GM12873 (cell line): ENCODE results near the gene CPS1.

Source experiments
- TF ChIP-seq, protein P1 (sequence below): IDR thresholded peaks from 2 replicates; pipeline ENCODE4 v1.5.1; 2012; ENCODE audit warnings: low read depth, mild to moderate bottlenecking, moderate library complexity, low read length, control low read depth; ENCODE audit not compliant: insufficient read depth; ENCODE audit errors: missing control alignments

Gene CPS1

DNA sequence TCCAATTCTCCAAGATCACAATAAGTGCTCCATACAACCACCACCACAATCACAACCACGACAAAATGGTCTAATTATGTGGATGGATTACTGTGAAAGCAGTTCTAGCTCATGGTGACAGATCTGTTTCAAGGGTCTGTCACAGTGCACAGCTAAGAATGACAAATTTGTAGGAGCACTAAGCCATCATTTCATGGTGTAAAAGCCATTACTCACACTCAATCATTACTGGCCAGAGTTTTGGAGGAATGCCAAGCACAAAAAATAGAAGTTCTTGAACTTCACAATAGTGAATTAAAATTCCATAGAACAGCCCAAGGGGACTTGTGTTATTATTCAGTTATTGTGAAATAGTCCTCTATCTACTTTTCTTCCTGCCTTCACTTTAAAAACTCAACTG, 2.3 kb downstream of the CPS1 start:
- TF ChIP-seq, protein P1, sequence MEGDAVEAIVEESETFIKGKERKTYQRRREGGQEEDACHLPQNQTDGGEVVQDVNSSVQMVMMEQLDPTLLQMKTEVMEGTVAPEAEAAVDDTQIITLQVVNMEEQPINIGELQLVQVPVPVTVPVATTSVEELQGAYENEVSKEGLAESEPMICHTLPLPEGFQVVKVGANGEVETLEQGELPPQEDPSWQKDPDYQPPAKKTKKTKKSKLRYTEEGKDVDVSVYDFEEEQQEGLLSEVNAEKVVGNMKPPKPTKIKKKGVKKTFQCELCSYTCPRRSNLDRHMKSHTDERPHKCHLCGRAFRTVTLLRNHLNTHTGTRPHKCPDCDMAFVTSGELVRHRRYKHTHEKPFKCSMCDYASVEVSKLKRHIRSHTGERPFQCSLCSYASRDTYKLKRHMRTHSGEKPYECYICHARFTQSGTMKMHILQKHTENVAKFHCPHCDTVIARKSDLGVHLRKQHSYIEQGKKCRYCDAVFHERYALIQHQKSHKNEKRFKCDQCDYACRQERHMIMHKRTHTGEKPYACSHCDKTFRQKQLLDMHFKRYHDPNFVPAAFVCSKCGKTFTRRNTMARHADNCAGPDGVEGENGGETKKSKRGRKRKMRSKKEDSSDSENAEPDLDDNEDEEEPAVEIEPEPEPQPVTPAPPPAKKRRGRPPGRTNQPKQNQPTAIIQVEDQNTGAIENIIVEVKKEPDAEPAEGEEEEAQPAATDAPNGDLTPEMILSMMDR, result no peak

DNA sequence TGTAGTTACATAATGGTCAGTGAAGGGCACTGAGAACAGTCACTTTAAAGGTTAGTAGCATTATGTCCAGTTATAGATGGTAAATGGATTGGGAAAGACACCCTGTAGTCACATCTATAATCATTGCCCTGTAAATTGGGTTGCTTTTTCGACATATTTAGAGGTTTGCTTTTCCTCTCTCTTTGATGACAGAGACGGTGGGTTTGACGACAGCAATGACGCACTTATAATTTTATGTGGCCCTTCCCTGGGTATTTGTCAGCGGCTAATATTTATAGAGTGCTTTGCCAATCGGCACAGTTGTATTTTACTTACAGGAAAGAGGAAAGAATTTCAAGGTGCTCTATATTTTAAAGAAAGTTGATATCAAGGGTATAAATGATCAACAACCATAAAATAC, 2.8 kb downstream of the CPS1 start:
- TF ChIP-seq, protein P1, result no peak

DNA sequence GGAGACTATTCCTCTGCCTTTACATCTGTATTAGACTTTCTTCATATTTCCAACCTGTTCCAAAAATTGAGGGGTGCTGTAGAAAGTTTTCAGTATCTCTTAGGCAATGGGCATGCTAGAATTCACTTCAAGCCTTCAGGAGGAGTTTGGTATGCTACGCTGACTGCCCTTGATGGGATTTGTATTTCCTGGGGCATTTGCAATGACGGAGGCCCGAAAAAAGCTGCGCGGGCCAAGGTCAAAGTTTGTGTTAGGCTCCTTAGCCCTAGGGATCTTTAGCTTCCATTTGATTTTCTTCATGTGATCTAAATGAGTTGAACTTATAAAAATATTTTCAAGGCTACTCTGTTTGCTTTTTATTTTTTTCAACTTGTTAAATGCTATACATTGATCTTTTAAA, 5.1 kb downstream of the CPS1 start:
- TF ChIP-seq, protein P1, result no peak

DNA sequence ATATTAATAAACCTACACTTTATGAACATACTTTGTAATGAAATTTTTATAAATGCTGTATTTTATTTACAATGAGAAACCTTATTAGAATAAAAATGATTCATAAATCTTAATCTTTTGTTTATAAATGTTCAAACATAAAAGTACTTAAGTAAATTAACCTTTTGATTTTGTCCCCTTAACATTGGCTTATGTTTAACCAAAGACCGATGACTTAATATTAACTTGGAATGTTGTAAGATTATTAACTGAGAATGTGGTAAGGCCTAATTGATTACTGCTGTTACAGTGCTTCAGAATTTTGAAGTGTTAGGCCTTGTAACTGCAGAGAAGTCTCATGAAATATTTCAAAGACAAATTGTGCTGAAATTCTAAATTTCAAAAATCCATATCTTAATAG, 5.7 kb downstream of the CPS1 start:
- TF ChIP-seq, protein P1, result no peak

DNA sequence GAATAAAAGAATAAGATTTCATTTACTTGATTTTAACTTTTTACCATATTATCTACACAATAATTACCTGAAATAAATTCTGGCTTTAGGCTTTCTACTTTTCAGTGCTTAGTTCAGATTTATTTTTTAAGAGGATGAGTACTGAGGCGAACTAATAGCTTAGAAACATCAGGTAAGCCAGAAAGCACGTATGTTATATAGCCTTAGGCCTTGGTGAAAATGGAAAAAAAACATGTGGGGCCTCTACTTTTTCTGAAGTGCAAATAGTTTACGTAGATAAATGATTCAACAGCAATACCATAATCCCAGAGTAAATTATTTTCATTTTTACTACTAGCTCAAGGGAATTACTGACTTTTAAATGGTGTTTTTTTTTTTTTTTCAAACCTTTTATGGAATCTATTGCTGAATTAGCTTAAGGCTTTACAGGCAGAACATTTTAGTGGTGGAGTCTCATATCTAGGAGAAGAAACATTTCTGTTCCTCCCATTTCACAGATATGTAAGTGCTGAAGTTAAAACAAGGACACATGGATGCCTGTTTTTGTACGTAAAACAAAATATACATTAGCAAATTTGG, 6.2 kb downstream of the CPS1 start:
- TF ChIP-seq, protein P1, result no peak

DNA sequence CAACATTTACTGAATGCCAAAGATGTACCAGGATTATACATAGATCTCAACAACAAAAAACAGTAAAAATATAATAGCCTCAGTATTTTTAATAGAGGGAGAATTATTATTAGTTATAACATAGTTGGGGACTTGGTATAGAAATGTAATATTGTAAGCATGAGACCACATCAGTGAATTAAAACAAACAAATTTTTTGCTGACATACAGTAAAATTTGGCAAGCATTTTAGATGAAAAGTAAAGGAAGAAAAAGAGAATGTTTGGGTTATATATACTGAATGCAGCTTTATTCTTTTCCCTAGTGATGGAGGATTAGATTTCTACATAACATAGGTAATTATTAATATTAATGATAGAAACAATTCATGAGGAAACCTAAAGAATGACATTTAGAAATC, 10.9 kb downstream of the CPS1 start:
- TF ChIP-seq, protein P1, result no peak

DNA sequence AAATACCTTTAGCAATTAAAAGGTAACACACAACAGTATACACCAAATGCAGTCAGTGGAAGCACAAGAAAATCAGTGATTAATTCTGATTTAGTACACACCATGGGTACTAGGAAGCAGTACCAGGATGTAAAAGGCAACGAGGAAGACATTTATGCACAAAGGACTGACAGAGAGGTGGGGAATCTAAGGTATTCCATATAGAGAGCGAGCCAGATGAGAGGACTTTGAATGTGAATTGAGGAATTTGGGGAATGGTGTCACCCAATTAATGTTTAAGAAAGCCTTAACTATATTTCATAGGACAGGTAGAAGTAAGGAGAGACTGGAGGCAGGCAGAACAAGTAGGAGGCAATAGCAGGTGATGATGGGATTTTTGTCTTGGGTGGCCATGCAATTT, 11.7 kb downstream of the CPS1 start:
- TF ChIP-seq, protein P1, result no peak
